GM23338 (cell line): ENCODE measurements around the gene DHRS12. TPM values are rescaled to one million over a fixed set of nuclear protein-coding genes. Genes with fewer than 3 reads are reported as not detected.

Experiments
- ATAC-seq: fragments of 200-7000 bp; cut with Tn5 transposase; 3 replicates; pipeline ENCODE4 v1.9.1; 2020
- DNase-seq: peaks from one replicate; pipeline ENCODE4 v3.0.0-alpha.2; 2015; ENCODE audit warnings: low spot score
- H2AFZ ChIP-seq: fragments of 200-600 bp; sonication (generic); 2 replicates; pipeline ENCODE4 v1.8.0; 2016; ENCODE audit warnings: antibody characterized with exemption, mild to moderate bottlenecking, moderate library complexity
- H3F3A ChIP-seq: fragments of 200-600 bp; sonication (generic); replicated peaks from 2 replicates; pipeline ENCODE4 v1.8.0; 2017; ENCODE audit warnings: antibody characterized with exemption, mixed run types, low read depth
- H3K27ac ChIP-seq: fragments of 200-600 bp; sonication (generic); 2 replicates; pipeline ENCODE4 v1.6.1; 2016; ENCODE audit warnings: low read depth
- H3K27me3 ChIP-seq: fragments of 200-600 bp; sonication (generic); 2 replicates; pipeline ENCODE4 v1.8.0; 2016; ENCODE audit warnings: mild to moderate bottlenecking, mixed run types, moderate library complexity; ENCODE audit not compliant: insufficient read depth
- H3K36me3 ChIP-seq: fragments of 200-600 bp; sonication (generic); 2 replicates; pipeline ENCODE4 v1.8.0; 2016; ENCODE audit warnings: mild to moderate bottlenecking; ENCODE audit not compliant: insufficient read depth
- H3K4me1 ChIP-seq: fragments of 200-600 bp; sonication (generic); 2 replicates; pipeline ENCODE4 v1.8.0; 2016; ENCODE audit warnings: mild to moderate bottlenecking, moderate library complexity; ENCODE audit not compliant: insufficient read depth
- H3K4me2 ChIP-seq: fragments of 200-600 bp; sonication (generic); 2 replicates; pipeline ENCODE4 v1.7.1; 2017; ENCODE audit warnings: mixed run types
- H3K4me3 ChIP-seq: fragments of 200-600 bp; sonication (generic); 2 replicates; pipeline ENCODE4 v1.6.1; 2016; ENCODE audit warnings: mixed run types
- H3K79me2 ChIP-seq: fragments of 200-600 bp; sonication (generic); replicated peaks from 2 replicates; pipeline ENCODE4 v1.8.0; 2017; ENCODE audit warnings: mild to moderate bottlenecking; ENCODE audit not compliant: insufficient read depth
- H3K9me2 ChIP-seq: fragments of 200-600 bp; sonication (generic); 2 replicates; pipeline ENCODE4 v1.8.0; 2017; ENCODE audit not compliant: insufficient read depth
- H4K20me1 ChIP-seq: fragments of 200-600 bp; sonication (generic); replicated peaks from 2 replicates; pipeline ENCODE4 v1.8.0; 2017; ENCODE audit warnings: mild to moderate bottlenecking; ENCODE audit not compliant: insufficient read depth
- H3K27ac Mint-ChIP-seq: 2 replicates; pipeline ENCODE4 v1.8.0; 2020; ENCODE audit warnings: inconsistent platforms, mild to moderate bottlenecking, moderate library complexity, mixed read lengths
- H3K27me3 Mint-ChIP-seq: 3 replicates; pipeline ENCODE4 v1.8.0; 2022; ENCODE audit warnings: low read depth, mild to moderate bottlenecking, moderate library complexity, mixed read lengths, inconsistent platforms; ENCODE audit not compliant: insufficient read depth, poor library complexity
- H3K36me3 Mint-ChIP-seq: 3 replicates; pipeline ENCODE4 v1.8.0; 2021; ENCODE audit warnings: low read depth, mild to moderate bottlenecking, inconsistent platforms, moderate library complexity, mixed read lengths
- H3K4me1 Mint-ChIP-seq: 3 replicates; pipeline ENCODE4 v1.8.0; 2020; ENCODE audit warnings: mild to moderate bottlenecking, inconsistent platforms, mixed read lengths
- H3K4me3 Mint-ChIP-seq: 3 replicates; pipeline ENCODE4 v1.8.0; 2021; ENCODE audit warnings: moderate library complexity, mild to moderate bottlenecking, inconsistent platforms, mixed read lengths
- H3K9me3 Mint-ChIP-seq: 3 replicates; pipeline ENCODE4 v1.8.0; 2020; ENCODE audit warnings: moderate library complexity, mild to moderate bottlenecking, inconsistent platforms, mixed read lengths
- CREB1 ChIP-seq: fragments of 250-450 bp; sonication (Bioruptor Pico); IDR thresholded peaks from 2 replicates; pipeline ENCODE4 v1.5.0; 2020; ENCODE audit warnings: low read depth, mild to moderate bottlenecking, moderate library complexity
- EZH2 ChIP-seq: fragments of 200-600 bp; sonication (generic); IDR thresholded peaks from one replicate; pipeline ENCODE4 v1.8.0; 2017; ENCODE audit warnings: antibody characterized with exemption, mild to moderate bottlenecking, low read depth; ENCODE audit not compliant: unreplicated experiment
- JUNB ChIP-seq: IDR thresholded peaks from one replicate; pipeline ENCODE4 v1.6.1; 2016; ENCODE audit warnings: antibody characterized with exemption; ENCODE audit not compliant: unreplicated experiment
- POLR2AphosphoS5 ChIP-seq: IDR thresholded peaks from 2 replicates; pipeline ENCODE4 v1.6.1; 2016; ENCODE audit warnings: antibody characterized with exemption, low read depth
- REST ChIP-seq: IDR thresholded peaks from one replicate; pipeline ENCODE4 v1.6.1; 2018; ENCODE audit warnings: antibody characterized with exemption; ENCODE audit not compliant: unreplicated experiment
- ZNF331 ChIP-seq: fragments of 250-450 bp; sonication (Bioruptor Pico); IDR thresholded peaks from 2 replicates; pipeline ENCODE4 v1.5.0; 2020; ENCODE audit warnings: low read depth, mild to moderate bottlenecking, moderate library complexity
- ZNF462 ChIP-seq: fragments of 250-450 bp; sonication (Bioruptor Pico); IDR thresholded peaks from 2 replicates; pipeline ENCODE4 v1.5.0; 2020; ENCODE audit warnings: mild to moderate bottlenecking, moderate library complexity
- polyA plus RNA-seq: library from polyadenylated mRNA; unstranded; fragments of >200 nt; fragmentation: Nextera tagmentation; extraction: Ambion mirVana; gene quantifications from 2 replicates; pipeline ENCODE4 v1.2.1, GENCODE V29; 2016
- total RNA-seq: library from RNA; depleted of rRNA; stranded (reverse); fragments of >200 nt; shearing (Covaris generic); gene quantifications from 2 replicates; pipeline ENCODE4 v1.2.3, GENCODE V29; 2014

Gene DHRS12
- total and polyA plus RNA-seq, 2 experiments from 2014 or later: 4.6 to 12.2 TPM

GRCh38 chr13:51831519-51831918 is 27.6 kb upstream of the DHRS12 start (continued):
- no peak for TF ChIP-seq ZNF462
- no peak for TF ChIP-seq JUNB
- no peak for TF ChIP-seq REST
- no peak for TF ChIP-seq CREB1

GRCh38 chr13:51829568-51829899 is 25.6 kb upstream of the DHRS12 start:
- H3K4me1 Mint-ChIP-seq: peaks cover 16% of the 10 kb centered on the region; the same call in 2 of the 3 replicates
- Histone ChIP-seq H3K9me2 (no peaks in the 10 kb centered on the region), H3K36me3 (no peaks in the 10 kb centered on the region), H3K4me3 (no peak overlapping the region), H3K27me3 (no peaks in the 10 kb centered on the region), H3K4me1 (0 out of 2 replicates have a peak, but pooled peaks cover 3% of the 10 kb centered on the region), H3K79me2 (no peaks in the 10 kb centered on the region), H4K20me1 (no peaks in the 10 kb centered on the region), H3K4me2 (0 out of 2 replicates have a peak overlapping the region, but pooled peaks have one; percentile 20), H2AFZ (no peak overlapping the region), H3K27ac (no peak overlapping the region), H3F3A (no peaks in the 10 kb centered on the region)
- no peaks in the 10 kb centered on the region for H3K36me3 Mint-ChIP-seq
- H3K9me3 Mint-ChIP-seq: no peaks in the 10 kb centered on the region
- H3K4me3 Mint-ChIP-seq: no peak overlapping the region
- DNase-seq (no peak), ATAC-seq (no peak)
- no peaks in the 10 kb centered on the region for H3K27me3 Mint-ChIP-seq
- no peak overlapping the region for H3K27ac Mint-ChIP-seq
- TF ChIP-seq CREB1 (no peak), ZNF462 (no peak), EZH2 (no peak), ZNF331 (no peak), POLR2AphosphoS5 (no peak)
